ENCODE data around the gene MEIS3.

DNA sequence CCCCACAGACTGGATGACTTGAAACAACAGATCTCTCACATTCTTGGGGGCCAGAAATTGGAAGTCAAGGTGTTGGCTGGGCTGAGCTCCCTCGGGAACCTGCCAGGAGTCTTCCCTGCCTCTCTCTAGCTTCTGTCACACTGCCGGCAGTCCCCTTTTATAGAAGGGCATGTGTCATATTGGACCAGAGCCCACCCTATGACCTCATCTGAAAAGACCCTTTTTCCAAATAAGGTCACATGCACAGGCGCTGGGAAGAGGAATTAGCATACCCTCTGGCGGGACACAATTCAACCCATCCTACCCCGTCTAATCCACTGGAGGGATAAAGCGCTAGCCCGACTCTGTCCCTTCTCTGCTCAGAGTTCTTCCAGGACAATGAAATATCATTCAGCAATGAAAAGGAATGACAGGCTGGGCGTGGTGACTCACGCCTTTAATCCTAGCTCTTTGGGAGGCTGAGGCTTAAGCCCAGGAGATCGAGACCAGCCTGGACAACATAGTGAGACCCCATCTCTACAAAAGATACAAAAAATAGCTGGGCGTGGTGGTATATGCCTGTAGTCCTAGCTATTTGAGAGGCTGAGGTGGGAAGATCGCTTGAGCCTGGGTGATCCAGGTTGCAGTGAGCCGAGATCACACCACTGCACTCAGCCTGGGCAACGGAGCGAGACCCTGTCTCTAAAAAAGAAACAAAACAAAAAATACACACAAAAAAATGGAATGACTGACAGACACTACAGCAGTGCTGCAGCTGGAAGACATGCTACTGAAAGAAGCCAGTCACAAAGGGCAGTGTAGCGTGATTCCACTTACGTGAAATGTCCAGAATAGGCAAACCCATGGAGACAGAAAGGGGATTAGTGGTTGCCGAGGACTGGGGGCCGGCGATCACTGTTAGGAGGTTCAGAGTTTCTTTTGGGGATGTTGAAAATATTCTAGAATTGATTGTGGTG is 28.5 kb downstream of the MEIS3 start:
- TF ChIP-seq ZNF274 (IDR thresholded peaks at IDR 0.05; ENCODE audit: low read depth, low read length) = no peak
- no peak for TF ChIP-seq YY1 (IDR thresholded peaks at IDR 0.05; ENCODE audit: insufficient read depth, insufficient read length)
- TF ChIP-seq SUZ12 (IDR thresholded peaks at IDR 0.05; ENCODE audit: extremely low read depth, insufficient read depth, insufficient read length) = no peak
